PC-3 (cell line): Measurements from ENCODE around the gene RFK. TPM values are rescaled to one million over a fixed set of nuclear protein-coding genes. Genes with fewer than 3 reads are reported as not detected.

Experiments
- ATAC-seq: fragments of 200-7000 bp; cut with Tn5 transposase; 2 replicates; pipeline ENCODE4 v1.9.1; 2020; ENCODE audit warnings: mild to moderate bottlenecking, moderate library complexity
- BruUV-seq: library from RNA; stranded (reverse); fragments of 400-500 nt; replicated peaks from 2 replicates; lab custom pipeline; 2021; lab: Mats Ljungman, UMichigan
- CTCF ChIA-PET: fragments of 300-600 bp; sonication (Branson Sonifier 250); formaldehyde crosslinking; loops from one replicate; lab custom pipeline; 2022; ENCODE audit warnings: antibody characterized with exemption; lab: Charles Lee
- POLR2A ChIA-PET: fragments of 300-600 bp; sonication (Branson Sonifier 250); formaldehyde crosslinking; loops from one replicate; lab custom pipeline; 2022; ENCODE audit warnings: antibody characterized with exemption; ENCODE audit not compliant: unreplicated experiment; lab: Charles Lee
- DNase-seq: peaks from one replicate; pipeline ENCODE4 v3.0.0-alpha.2; 2015
- H2AFZ ChIP-seq: fragments of 300-600 bp; sonication (generic); 2 replicates; pipeline ENCODE4 v1.6.0; 2016; ENCODE audit warnings: antibody characterized with exemption, low read length
- H3F3A ChIP-seq: fragments of 300-600 bp; sonication (generic); one replicate; pipeline ENCODE4 v1.6.0; 2017; ENCODE audit warnings: antibody characterized with exemption, low read length, control low read depth, mild to moderate bottlenecking; ENCODE audit not compliant: unreplicated experiment
- H3K27ac ChIP-seq: fragments of 300-600 bp; sonication (generic); 2 replicates; pipeline ENCODE4 v1.5.1; 2016; ENCODE audit warnings: mild to moderate bottlenecking, low read length
- H3K27me3 ChIP-seq: fragments of 300-600 bp; sonication (generic); 2 replicates; pipeline ENCODE4 v1.6.1; 2016; ENCODE audit warnings: low read length, mixed read lengths
- H3K36me3 ChIP-seq: fragments of 300-600 bp; sonication (generic); 2 replicates; pipeline ENCODE4 v1.6.1; 2016; ENCODE audit warnings: low read depth, mixed run types, low read length, mixed read lengths
- H3K4me1 ChIP-seq: fragments of 300-600 bp; sonication (generic); 2 replicates; pipeline ENCODE4 v1.5.1; 2016; ENCODE audit warnings: low read length; ENCODE audit not compliant: insufficient read depth
- H3K4me2 ChIP-seq: fragments of 300-600 bp; sonication (generic); 2 replicates; pipeline ENCODE4 v1.6.0; 2016; ENCODE audit warnings: low read length
- H3K4me3 ChIP-seq: fragments of 300-600 bp; sonication (generic); 2 replicates; pipeline ENCODE4 v1.5.1; 2016; ENCODE audit warnings: mild to moderate bottlenecking, low read length, mixed read lengths
- H3K79me2 ChIP-seq: fragments of 300-600 bp; sonication (generic); 2 replicates; pipeline ENCODE4 v1.6.1; 2017; ENCODE audit warnings: low read length, mixed read lengths
- H3K9ac ChIP-seq: fragments of 300-600 bp; sonication (generic); 2 replicates; pipeline ENCODE4 v1.6.0; 2016; ENCODE audit warnings: mild to moderate bottlenecking, low read length
- H3K9me2 ChIP-seq: fragments of 300-600 bp; sonication (generic); replicated peaks from 2 replicates; pipeline ENCODE4 v1.6.1; 2016; ENCODE audit warnings: mixed run types, low read length, mixed read lengths
- H3K9me3 ChIP-seq: fragments of 300-600 bp; sonication (generic); 2 replicates; pipeline ENCODE4 v1.6.1; 2016; ENCODE audit warnings: low read length, mixed read lengths
- H4K20me1 ChIP-seq: fragments of 300-600 bp; sonication (generic); 2 replicates; pipeline ENCODE4 v1.6.1; 2016; ENCODE audit warnings: low read length, mixed read lengths
- EZH2 ChIP-seq: fragments of 300-600 bp; sonication (generic); IDR thresholded peaks from one replicate; pipeline ENCODE4 v1.6.1; 2017; ENCODE audit warnings: antibody characterized with exemption, mild to moderate bottlenecking, low read length; ENCODE audit not compliant: unreplicated experiment
- EZH2phosphoT487 ChIP-seq: fragments of 300-600 bp; sonication (generic); IDR thresholded peaks from 2 replicates; pipeline ENCODE4 v1.6.1; 2018; ENCODE audit warnings: mild to moderate bottlenecking, antibody characterized with exemption, low read length, borderline replicate concordance
- intact Hi-C: fragments of 100-400 bp; cut with micrococcal nuclease; formaldehyde crosslinking; loops from 2 replicates; pipeline ENCODE4 v1.9.0; 2023
- total RNA-seq: library from RNA; depleted of rRNA; stranded (reverse); fragments of >200 nt; gene quantifications from 2 replicates; pipeline ENCODE4 v1.2.3, GENCODE V29; 2014
- TF ChIP-seq, protein P1 (sequence below): fragments of 300-600 bp; sonication (generic); conservative IDR thresholded peaks from 2 replicates; pipeline ENCODE4 v1.5.1; 2017; ENCODE audit warnings: antibody characterized with exemption, low read depth, mild to moderate bottlenecking, low read length

The RFK gene
- total RNA-seq, 1 experiment from 2014 or later, result 8.1 TPM

DNA sequence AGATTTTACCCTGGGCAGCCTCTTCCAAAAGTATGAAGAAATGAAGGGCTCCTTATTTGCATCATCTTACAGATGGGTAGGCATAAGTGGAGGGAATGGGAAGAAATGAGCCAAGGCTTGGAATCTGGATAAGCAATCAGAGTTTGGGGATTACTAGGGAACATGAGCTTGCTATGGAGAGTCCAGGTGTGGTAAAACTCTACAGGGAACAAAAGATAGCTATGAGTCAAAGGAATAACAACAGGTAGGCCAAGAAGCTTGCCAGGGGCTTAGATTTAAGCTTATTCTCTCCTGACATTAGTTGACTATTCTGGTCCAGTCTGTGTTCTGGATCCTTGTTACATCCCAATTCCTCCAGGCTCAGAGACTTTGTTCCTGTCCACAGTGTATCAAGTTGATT lies 16.4 kb downstream of the RFK start:
- no peak overlapping the region for H3K9ac ChIP-seq
- TF ChIP-seq EZH2, result no peak
- TF ChIP-seq EZH2phosphoT487, result no peak
- TF ChIP-seq, protein P1, sequence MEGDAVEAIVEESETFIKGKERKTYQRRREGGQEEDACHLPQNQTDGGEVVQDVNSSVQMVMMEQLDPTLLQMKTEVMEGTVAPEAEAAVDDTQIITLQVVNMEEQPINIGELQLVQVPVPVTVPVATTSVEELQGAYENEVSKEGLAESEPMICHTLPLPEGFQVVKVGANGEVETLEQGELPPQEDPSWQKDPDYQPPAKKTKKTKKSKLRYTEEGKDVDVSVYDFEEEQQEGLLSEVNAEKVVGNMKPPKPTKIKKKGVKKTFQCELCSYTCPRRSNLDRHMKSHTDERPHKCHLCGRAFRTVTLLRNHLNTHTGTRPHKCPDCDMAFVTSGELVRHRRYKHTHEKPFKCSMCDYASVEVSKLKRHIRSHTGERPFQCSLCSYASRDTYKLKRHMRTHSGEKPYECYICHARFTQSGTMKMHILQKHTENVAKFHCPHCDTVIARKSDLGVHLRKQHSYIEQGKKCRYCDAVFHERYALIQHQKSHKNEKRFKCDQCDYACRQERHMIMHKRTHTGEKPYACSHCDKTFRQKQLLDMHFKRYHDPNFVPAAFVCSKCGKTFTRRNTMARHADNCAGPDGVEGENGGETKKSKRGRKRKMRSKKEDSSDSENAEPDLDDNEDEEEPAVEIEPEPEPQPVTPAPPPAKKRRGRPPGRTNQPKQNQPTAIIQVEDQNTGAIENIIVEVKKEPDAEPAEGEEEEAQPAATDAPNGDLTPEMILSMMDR, result no peak
- ChIA-PET CTCF (no interaction called here), POLR2A (no interaction called here)
- no peaks in the 10 kb centered on the region for H3K9me2 ChIP-seq
- ATAC-seq (no peak), DNase-seq (no peak)
- H3K9me3 ChIP-seq, result no peaks in the 10 kb centered on the region
- H4K20me1 ChIP-seq, result no peaks in the 10 kb centered on the region
- intact Hi-C loops, result no loop called here
- no peaks in the 10 kb centered on the region for H3K79me2 ChIP-seq
- H3K36me3 ChIP-seq, result no peaks in the 10 kb centered on the region
- H3K27me3 ChIP-seq, result no peaks in the 10 kb centered on the region
- H3K4me3 ChIP-seq, result no peak overlapping the region
- H3K4me1 ChIP-seq, result peaks cover 23% of the 10 kb centered on the region
- no peaks in the 10 kb centered on the region for H3F3A ChIP-seq
- BruUV-seq, result no TSS peak
- no peak overlapping the region for H2AFZ ChIP-seq
- H3K4me2 ChIP-seq, result no peak overlapping the region
- no peak overlapping the region for H3K27ac ChIP-seq

DNA sequence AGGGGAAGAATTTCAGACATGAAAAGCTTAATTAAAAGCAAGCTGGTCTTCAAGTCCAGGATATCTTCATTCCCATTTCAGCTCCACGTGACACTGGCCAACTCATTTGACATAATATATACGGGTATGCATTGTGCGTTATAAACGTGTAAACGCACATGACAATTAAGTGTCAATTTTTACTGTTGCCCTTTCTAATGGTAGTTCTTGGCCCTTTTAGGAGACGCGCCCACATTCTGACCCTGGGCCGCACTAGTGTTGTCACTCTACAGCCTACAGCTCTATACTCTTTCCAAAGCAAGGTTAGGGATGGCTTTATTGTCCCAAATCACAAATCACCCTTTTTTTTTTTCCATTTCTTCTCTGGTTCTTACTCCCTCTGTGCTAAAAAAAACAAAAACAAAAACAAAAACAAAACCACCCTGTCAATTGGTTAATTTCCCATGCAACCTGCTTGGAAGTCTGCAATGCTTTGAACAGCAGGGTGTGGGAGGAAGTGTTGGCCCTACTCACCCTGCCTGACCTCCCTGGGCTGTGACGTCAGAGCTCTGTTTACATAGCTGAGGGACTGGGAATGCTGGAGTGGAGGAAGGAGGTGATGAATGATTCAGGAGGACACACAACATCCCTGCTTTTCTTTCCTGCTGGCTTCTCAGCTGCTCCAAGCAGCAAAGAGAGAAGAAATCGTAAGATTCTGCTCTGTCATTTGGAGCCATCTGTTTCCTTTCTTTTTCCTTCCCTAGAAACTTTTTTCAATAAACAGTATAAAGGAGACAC lies 19.3 kb downstream of the RFK start:
- Histone ChIP-seq H2AFZ (no peak overlapping the region), H3K27me3 (no peaks in the 10 kb centered on the region), H3K9me3 (no peaks in the 10 kb centered on the region), H3K9ac (no peak overlapping the region), H4K20me1 (no peaks in the 10 kb centered on the region), H3K79me2 (no peaks in the 10 kb centered on the region), H3K27ac (no peak overlapping the region), H3K4me3 (no peak overlapping the region), H3K4me2 (no peak overlapping the region), H3K36me3 (no peaks in the 10 kb centered on the region), H3F3A (no peaks in the 10 kb centered on the region), H3K4me1 (peaks cover 22% of the 10 kb centered on the region), H3K9me2 (no peaks in the 10 kb centered on the region)
- ChIA-PET CTCF (no interaction called here), POLR2A (no interaction called here)
- intact Hi-C loops, result no loop called here
- TF ChIP-seq EZH2 (no peak), EZH2phosphoT487 (no peak)
- no TSS peak for BruUV-seq
- peak; percentile 60 for ATAC-seq
- peak; percentile 72 for DNase-seq

DNA sequence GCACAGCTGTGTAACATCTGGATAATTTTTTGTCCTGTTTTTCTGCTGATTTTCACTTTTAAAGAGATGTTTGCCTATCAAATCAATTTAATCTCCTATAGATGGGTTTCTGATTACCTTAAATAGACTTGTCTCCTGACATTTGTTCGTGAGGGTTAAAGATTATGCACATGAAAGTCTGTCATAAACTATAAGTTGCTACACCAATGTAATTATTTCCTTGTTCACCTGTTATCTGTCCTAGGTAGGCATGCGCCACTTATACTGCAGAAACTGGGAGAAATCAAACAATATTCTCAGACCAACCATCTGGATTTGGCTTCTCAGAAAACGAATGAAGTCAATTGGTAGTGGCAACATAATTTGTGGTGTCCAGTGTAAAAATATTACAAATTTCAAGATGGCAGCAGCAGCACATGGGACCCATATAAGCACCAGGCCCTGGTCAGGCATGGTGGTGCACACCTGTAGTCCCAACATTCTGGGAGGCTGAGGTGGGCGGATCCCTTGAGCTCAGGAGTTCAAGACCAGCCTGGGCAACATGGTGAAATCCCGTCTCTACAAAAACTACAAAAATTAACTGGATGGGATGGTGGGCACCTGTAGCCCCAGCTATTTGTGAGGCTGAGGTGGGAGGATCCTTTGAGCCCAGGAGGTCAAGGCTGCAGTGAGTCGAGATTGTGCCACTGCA lies 20.3 kb downstream of the RFK start:
- no TSS peak for BruUV-seq
- no peak overlapping the region for H2AFZ ChIP-seq
- POLR2A ChIA-PET, result no interaction called here
- no peak for ATAC-seq
- no peaks in the 10 kb centered on the region for H3F3A ChIP-seq
- H3K36me3 ChIP-seq, result no peaks in the 10 kb centered on the region
- peaks cover 18% of the 10 kb centered on the region; the same call in 1 of the 2 replicates for H3K4me1 ChIP-seq
- H3K9ac ChIP-seq, result no peak overlapping the region
- no peak overlapping the region for H3K4me3 ChIP-seq
- H3K9me3 ChIP-seq, result no peaks in the 10 kb centered on the region
- CTCF ChIA-PET, result no interaction called here
- H3K27ac ChIP-seq, result no peak overlapping the region
- no peaks in the 10 kb centered on the region for H3K79me2 ChIP-seq
- H3K9me2 ChIP-seq, result no peaks in the 10 kb centered on the region
- H3K27me3 ChIP-seq, result no peaks in the 10 kb centered on the region
- no peaks in the 10 kb centered on the region for H4K20me1 ChIP-seq
- no peak overlapping the region for H3K4me2 ChIP-seq
- DNase-seq, result no peak
- intact Hi-C loops, result no loop called here
- TF ChIP-seq EZH2phosphoT487 (no peak), EZH2 (no peak)
- TF ChIP-seq, protein P1, result no peak
